IMR-90 (cell line): Measurements from ENCODE around the gene ACTN1.

Source experiments
- BHLHE40 ChIP-seq: fragments of 150-350 bp; IDR thresholded peaks from 2 replicates; pipeline ENCODE4 v1.6.1; 2016; ENCODE audit warnings: mild to moderate bottlenecking, low read depth, low read length
- CEBPB ChIP-seq: IDR thresholded peaks from 2 replicates; pipeline ENCODE4 v1.6.1; 2012; ENCODE audit warnings: low read depth, low read length, improper control_type of control experiment
- CTCF ChIP-seq: conservative IDR thresholded peaks from 2 replicates; pipeline ENCODE4 v1.5.1; 2012; ENCODE audit warnings: mild to moderate bottlenecking, low read depth, low read length, improper control_type of control experiment
- FOS ChIP-seq: fragments of 150-350 bp; IDR thresholded peaks from 2 replicates; pipeline ENCODE4 v1.6.1; 2016; ENCODE audit warnings: low read depth, low read length
- MAFK ChIP-seq: IDR thresholded peaks from 2 replicates; pipeline ENCODE4 v1.6.1; 2012; ENCODE audit warnings: low read depth, low read length, improper control_type of control experiment
- MXI1 ChIP-seq: IDR thresholded peaks from 2 replicates; pipeline ENCODE4 v1.6.1; 2012; ENCODE audit warnings: low read depth, mild to moderate bottlenecking, low read length, moderate library complexity, borderline replicate concordance
- POLR2A ChIP-seq: IDR thresholded peaks from 2 replicates; pipeline ENCODE4 v1.6.1; 2012; ENCODE audit warnings: mild to moderate bottlenecking, low read depth, low read length
- RAD21 ChIP-seq: IDR thresholded peaks from 2 replicates; pipeline ENCODE4 v1.6.1; 2012; ENCODE audit warnings: low read length, improper control_type of control experiment
- RCOR1 ChIP-seq: IDR thresholded peaks from 2 replicates; pipeline ENCODE4 v1.6.1; 2012; ENCODE audit warnings: mild to moderate bottlenecking, low read length, improper control_type of control experiment; ENCODE audit not compliant: insufficient replicate concordance
- SMC3 ChIP-seq: fragments of 150-350 bp; IDR thresholded peaks from 2 replicates; pipeline ENCODE4 v1.6.1; 2016; ENCODE audit warnings: low read depth, mild to moderate bottlenecking, antibody characterized with exemption, low read length, moderate library complexity
- USF2 ChIP-seq: fragments of 150-350 bp; IDR thresholded peaks from 2 replicates; pipeline ENCODE4 v1.6.1; 2017; ENCODE audit warnings: mild to moderate bottlenecking, antibody characterized with exemption, low read length, low read depth

- TF ChIP-seq CTCF (no peak), MAFK (no peak), BHLHE40 (no peak), RCOR1 (no peak), FOS (no peak), RAD21 (no peak), USF2 (peak; percentile 44), POLR2A (no peak), MXI1 (no peak), CEBPB (no peak), SMC3 (no peak)
Observed at GRCh38 chr14:68955164-68955850, 23.8 kb downstream of the ACTN1 start.
